Transverse colon (tissue), 4 donors: Measurements from ENCODE around the gene PPL.

Experiments
- POLR2AphosphoS5 ChIP-seq, 3 donors: sonication (generic); formaldehyde crosslinking; IDR thresholded peaks; one replicate each; pipeline ENCODE4 v1.6.1; 2016; ENCODE audit warnings: antibody characterized with exemption in 3 of 3
- TF ChIP-seq, protein P1 (sequence below), 5 experiments: fragments of 200-600 bp in 3 of 5; fragments of 450-650 bp in 2 of 5; sonication (generic) in 3 of 5; IDR thresholded peaks; 1 replicate in 2 of 5; 2 replicates in 3 of 5; pipeline ENCODE4 v1.5.1; 2016 to 2017; ENCODE audit warnings: antibody characterized with exemption in 5 of 5, inconsistent platforms in 3 of 5, mild to moderate bottlenecking in 2 of 5, moderate library complexity in 1 of 5

GRCh38 chr16:4836727-4837126 lies 100.2 kb downstream of the PPL start:
- no peak for TF ChIP-seq POLR2AphosphoS5 (IDR thresholded peaks at IDR 0.05)
- TF ChIP-seq, protein P1, sequence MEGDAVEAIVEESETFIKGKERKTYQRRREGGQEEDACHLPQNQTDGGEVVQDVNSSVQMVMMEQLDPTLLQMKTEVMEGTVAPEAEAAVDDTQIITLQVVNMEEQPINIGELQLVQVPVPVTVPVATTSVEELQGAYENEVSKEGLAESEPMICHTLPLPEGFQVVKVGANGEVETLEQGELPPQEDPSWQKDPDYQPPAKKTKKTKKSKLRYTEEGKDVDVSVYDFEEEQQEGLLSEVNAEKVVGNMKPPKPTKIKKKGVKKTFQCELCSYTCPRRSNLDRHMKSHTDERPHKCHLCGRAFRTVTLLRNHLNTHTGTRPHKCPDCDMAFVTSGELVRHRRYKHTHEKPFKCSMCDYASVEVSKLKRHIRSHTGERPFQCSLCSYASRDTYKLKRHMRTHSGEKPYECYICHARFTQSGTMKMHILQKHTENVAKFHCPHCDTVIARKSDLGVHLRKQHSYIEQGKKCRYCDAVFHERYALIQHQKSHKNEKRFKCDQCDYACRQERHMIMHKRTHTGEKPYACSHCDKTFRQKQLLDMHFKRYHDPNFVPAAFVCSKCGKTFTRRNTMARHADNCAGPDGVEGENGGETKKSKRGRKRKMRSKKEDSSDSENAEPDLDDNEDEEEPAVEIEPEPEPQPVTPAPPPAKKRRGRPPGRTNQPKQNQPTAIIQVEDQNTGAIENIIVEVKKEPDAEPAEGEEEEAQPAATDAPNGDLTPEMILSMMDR (IDR thresholded peaks at IDR 0.05), result no peak
